ENCODE results near the gene RPL19. TPM values are rescaled to one million over a fixed set of nuclear protein-coding genes. Genes with fewer than 3 reads are reported as not detected.

The RPL19 gene
- total RNA-seq, 1 donor from 2014 or later: 2,751 TPM

DNA sequence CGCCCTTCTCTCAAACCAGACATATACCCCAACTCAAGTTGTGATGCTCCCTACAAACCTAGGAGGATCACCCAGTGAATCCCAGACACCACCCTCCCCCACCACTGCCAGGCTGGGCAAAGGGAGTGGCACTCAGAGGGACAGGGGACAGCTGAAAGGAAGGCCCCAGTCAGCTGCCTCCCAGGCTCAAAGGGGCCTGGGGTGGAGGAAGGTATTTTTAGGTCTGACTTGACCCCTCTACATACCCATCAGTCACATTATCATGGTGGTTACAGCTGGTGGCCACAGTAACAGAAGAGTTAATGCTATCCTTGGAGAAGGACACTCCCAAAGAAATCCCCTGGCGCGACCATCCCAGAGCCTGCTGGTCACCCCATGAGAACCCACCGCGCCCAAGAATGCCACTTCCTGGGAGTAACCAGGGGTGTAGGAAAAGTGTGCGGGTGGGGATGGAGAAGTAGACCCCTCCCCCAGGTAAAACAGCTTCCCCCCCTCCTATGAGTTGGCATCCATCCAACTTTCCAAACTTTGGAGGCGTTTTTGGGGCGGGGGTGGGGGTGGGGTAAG, 3.8 kb upstream of the RPL19 start:
- H3K27ac Mint-ChIP-seq: no peak overlapping the region
- H3K27me3 ChIP-seq: no peaks in the 10 kb centered on the region
- peaks cover 36% of the 10 kb centered on the region for H3K4me1 Mint-ChIP-seq
- peaks cover 45% of the 10 kb centered on the region for H3K79me2 ChIP-seq (ENCODE audit: low read depth)
- H3K4me3 Mint-ChIP-seq: peak overlapping the region; percentile 99
- H2AFZ ChIP-seq (replicated peaks): no peak overlapping the region
- TF ChIP-seq EZH2 (IDR thresholded peaks at IDR 0.05): no peak
- no peak for TF ChIP-seq EZH2phosphoT487 (IDR thresholded peaks at IDR 0.05)
- TF ChIP-seq, protein P1, sequence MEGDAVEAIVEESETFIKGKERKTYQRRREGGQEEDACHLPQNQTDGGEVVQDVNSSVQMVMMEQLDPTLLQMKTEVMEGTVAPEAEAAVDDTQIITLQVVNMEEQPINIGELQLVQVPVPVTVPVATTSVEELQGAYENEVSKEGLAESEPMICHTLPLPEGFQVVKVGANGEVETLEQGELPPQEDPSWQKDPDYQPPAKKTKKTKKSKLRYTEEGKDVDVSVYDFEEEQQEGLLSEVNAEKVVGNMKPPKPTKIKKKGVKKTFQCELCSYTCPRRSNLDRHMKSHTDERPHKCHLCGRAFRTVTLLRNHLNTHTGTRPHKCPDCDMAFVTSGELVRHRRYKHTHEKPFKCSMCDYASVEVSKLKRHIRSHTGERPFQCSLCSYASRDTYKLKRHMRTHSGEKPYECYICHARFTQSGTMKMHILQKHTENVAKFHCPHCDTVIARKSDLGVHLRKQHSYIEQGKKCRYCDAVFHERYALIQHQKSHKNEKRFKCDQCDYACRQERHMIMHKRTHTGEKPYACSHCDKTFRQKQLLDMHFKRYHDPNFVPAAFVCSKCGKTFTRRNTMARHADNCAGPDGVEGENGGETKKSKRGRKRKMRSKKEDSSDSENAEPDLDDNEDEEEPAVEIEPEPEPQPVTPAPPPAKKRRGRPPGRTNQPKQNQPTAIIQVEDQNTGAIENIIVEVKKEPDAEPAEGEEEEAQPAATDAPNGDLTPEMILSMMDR (IDR thresholded peaks at IDR 0.05): no peak
- no peaks in the 10 kb centered on the region for H3K9me3 ChIP-seq (ENCODE audit: low read depth)
- H3K4me1 ChIP-seq: peaks cover 35% of the 10 kb centered on the region
- H4K20me1 ChIP-seq (ENCODE audit: low read depth): peaks cover 31% of the 10 kb centered on the region
- no peaks in the 10 kb centered on the region for H3K36me3 ChIP-seq
- H3K4me3 ChIP-seq: peak overlapping the region; percentile 63
- no peak overlapping the region for H3K27ac ChIP-seq
- H3K4me2 ChIP-seq: peak overlapping the region; percentile 98
- no peak overlapping the region for H3K9ac ChIP-seq
- peaks cover 17% of the 10 kb centered on the region for H3K27me3 Mint-ChIP-seq (ENCODE audit: insufficient read depth, low read depth)
- peaks cover 8% of the 10 kb centered on the region for H3K36me3 Mint-ChIP-seq
- peaks cover 40% of the 10 kb centered on the region for H3F3A ChIP-seq (ENCODE audit: low read depth)
- H3K9me3 Mint-ChIP-seq: no peaks in the 10 kb centered on the region
- no peak for DNase-seq (ENCODE audit: low spot score)

DNA sequence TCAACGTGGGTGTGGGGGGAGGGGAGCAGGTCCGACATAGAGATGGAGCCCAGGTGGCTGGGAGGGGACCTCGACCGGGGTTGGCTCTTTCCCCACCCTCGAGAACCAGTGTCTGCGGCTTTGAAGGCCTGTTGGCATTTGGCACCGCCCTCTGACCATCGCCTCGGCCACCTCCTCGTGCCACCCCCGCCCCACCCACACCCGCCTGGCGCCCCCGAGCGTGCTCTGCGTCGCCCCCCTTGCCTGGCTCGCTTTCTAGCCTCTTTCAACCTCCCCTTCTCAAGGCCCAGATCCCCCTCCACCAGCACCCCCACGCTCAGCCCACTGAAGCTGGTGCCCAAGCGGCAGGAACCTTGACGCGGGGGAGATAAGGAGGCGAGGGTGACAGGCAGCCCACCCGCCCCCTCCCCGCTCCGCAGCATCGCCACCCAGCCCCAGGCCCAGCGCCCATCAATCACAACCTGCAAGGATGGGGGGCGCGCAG, 3.2 kb upstream of the RPL19 start:
- Histone ChIP-seq H3F3A (ENCODE audit: low read depth) (peaks cover 45% of the 10 kb centered on the region), H3K79me2 (ENCODE audit: low read depth) (peaks cover 51% of the 10 kb centered on the region), H2AFZ (replicated peaks) (no peak overlapping the region), H3K27me3 (no peaks in the 10 kb centered on the region), H3K9me3 (ENCODE audit: low read depth) (no peaks in the 10 kb centered on the region), H3K27ac (no peak overlapping the region), H3K4me2 (peak overlapping the region; percentile 98), H4K20me1 (ENCODE audit: low read depth) (peaks cover 36% of the 10 kb centered on the region), H3K4me1 (peaks cover 40% of the 10 kb centered on the region), H3K4me3 (peak overlapping the region; percentile 63), H3K36me3 (peaks cover 4% of the 10 kb centered on the region), H3K9ac (peak overlapping the region; percentile 21)
- peak; percentile 34 for DNase-seq (ENCODE audit: low spot score)
- Mint-ChIP-seq H3K4me3 (peak overlapping the region; percentile 99), H3K27me3 (ENCODE audit: insufficient read depth, low read depth) (peaks cover 15% of the 10 kb centered on the region), H3K36me3 (peaks cover 11% of the 10 kb centered on the region), H3K9me3 (no peaks in the 10 kb centered on the region), H3K4me1 (peaks cover 36% of the 10 kb centered on the region), H3K27ac (no peak overlapping the region)
- TF ChIP-seq, protein P1 (IDR thresholded peaks at IDR 0.05): no peak
- TF ChIP-seq EZH2phosphoT487 (IDR thresholded peaks at IDR 0.05): no peak
- no peak for TF ChIP-seq EZH2 (IDR thresholded peaks at IDR 0.05)

DNA sequence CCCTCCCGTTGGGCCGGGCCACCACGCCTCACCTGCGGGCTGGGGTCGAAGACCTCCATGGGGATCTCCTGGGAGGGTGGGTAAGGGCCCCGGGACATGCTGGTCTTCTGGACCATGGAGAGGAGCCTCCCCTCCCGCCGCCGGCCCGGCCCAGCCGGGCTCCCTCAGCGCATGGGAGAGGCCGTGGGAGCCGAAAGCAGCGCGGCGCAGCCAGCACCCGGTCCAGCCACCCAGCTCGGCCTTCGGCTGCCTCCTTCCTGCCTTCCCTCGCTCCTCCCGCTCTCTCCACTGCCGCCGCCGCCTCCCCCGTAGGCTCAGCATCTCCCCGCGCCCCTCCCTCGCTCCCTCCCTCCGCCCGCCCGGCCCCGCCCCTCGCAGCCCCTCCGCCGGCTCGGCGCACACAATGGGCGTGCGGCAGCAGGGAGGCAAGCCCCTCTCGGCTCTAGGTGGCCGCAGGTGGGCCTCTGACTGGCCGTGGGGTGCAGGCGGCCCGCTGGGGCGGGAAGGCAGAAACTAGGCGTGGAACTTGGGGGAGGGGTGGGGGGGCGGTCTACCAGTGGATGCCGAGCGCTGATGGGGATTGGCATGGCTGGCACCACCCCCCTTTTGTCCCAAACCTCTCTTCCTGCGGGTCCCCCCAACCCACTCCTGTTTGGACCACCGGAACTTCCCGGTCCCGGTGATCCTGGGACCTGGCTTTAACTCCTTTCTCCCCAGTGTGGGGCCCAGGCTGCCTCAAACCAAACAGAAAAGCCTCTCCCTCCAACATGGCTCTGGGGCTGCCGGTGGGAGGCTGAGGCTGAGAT, 2.5 kb upstream of the RPL19 start, which contains the start of gene CACNB1:
Gene CACNB1, minus strand, starts transcription at position 290 of the 806 bp plus-strand sequence. Its CDS starts 174 bp downstream, at position 116.
- H3K4me3 Mint-ChIP-seq: peak within 1 kb of the TSS; percentile 99
- Histone ChIP-seq H3K27me3 (no peaks in the 10 kb centered on the region), H4K20me1 (ENCODE audit: low read depth) (peaks cover 39% of the 10 kb centered on the region)

More for the DNA sequence above, 2.5 kb upstream of the RPL19 start, which contains the start of gene CACNB1:
- TF ChIP-seq, protein P1 (IDR thresholded peaks at IDR 0.05): no peak
- TF ChIP-seq EZH2 (IDR thresholded peaks at IDR 0.05) (no peak), EZH2phosphoT487 (IDR thresholded peaks at IDR 0.05) (no peak)
- Histone ChIP-seq H3K9me3 (ENCODE audit: low read depth) (no peaks in the 10 kb centered on the region), H3K4me1 (peaks cover 42% of the 10 kb centered on the region), H3F3A (ENCODE audit: low read depth) (peaks cover 53% of the 10 kb centered on the region), H3K4me3 (peak within 1 kb of the TSS; percentile 63), H2AFZ (replicated peaks) (peak within 1 kb of the TSS; percentile 9), H3K27ac (no peak within 1 kb of the TSS), H3K4me2 (peak within 1 kb of the TSS; percentile 98), H3K79me2 (ENCODE audit: low read depth) (peaks cover 58% of the 10 kb centered on the region), H3K9ac (peak within 1 kb of the TSS; percentile 21), H3K36me3 (peaks cover 10% of the 10 kb centered on the region)
- Mint-ChIP-seq H3K36me3 (peaks cover 12% of the 10 kb centered on the region), H3K27me3 (ENCODE audit: insufficient read depth, low read depth) (peaks cover 17% of the 10 kb centered on the region), H3K9me3 (no peaks in the 10 kb centered on the region), H3K27ac (peak within 1 kb of the TSS; percentile 69), H3K4me1 (peaks cover 40% of the 10 kb centered on the region)
- peak; percentile 94 for DNase-seq (ENCODE audit: low spot score)
